ENCODE results near the gene OBI1. TPM values are rescaled to one million over a fixed set of nuclear protein-coding genes. Genes with fewer than 3 reads are reported as not detected.

Gene OBI1
- total and polyA plus RNA-seq, 10 of the 15 experiments (the other 5 are each of a cell fraction or from before 2014, with no cell fraction given): 15.5 to 34.2 (median 22.0) TPM

DNA sequence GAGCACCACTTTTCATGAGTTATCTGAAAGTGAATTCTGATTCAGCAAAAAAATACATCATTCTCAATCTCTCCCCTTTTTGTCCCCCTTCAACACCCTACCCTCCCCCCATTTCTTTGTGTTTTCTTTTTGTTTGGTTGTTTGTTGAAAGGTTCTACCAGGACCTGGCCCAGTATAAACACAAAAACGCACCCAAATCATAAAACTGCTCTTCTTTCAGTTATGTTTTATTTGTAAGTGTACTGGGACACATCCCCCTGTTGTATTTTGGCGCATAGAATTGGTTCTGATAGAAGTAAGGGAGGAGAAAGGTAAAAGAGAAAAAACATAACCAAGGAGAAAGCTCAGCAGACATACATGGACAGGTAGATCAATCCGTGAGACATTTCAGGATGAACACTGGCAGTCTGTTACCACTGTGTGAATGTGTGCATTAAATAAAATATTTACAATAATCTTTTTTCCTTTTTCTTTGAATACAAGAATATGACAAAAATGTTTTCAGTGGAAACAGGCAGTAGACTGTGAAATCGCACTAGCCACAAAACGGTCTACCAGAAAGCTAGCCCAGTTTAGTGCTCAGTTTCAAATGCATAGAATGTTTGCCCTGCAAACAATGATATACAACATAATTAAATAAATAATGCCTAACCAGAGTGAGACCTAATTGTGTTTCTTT lies 59.9 kb downstream of the OBI1 start (continued):
- TF ChIP-seq, protein P1, sequence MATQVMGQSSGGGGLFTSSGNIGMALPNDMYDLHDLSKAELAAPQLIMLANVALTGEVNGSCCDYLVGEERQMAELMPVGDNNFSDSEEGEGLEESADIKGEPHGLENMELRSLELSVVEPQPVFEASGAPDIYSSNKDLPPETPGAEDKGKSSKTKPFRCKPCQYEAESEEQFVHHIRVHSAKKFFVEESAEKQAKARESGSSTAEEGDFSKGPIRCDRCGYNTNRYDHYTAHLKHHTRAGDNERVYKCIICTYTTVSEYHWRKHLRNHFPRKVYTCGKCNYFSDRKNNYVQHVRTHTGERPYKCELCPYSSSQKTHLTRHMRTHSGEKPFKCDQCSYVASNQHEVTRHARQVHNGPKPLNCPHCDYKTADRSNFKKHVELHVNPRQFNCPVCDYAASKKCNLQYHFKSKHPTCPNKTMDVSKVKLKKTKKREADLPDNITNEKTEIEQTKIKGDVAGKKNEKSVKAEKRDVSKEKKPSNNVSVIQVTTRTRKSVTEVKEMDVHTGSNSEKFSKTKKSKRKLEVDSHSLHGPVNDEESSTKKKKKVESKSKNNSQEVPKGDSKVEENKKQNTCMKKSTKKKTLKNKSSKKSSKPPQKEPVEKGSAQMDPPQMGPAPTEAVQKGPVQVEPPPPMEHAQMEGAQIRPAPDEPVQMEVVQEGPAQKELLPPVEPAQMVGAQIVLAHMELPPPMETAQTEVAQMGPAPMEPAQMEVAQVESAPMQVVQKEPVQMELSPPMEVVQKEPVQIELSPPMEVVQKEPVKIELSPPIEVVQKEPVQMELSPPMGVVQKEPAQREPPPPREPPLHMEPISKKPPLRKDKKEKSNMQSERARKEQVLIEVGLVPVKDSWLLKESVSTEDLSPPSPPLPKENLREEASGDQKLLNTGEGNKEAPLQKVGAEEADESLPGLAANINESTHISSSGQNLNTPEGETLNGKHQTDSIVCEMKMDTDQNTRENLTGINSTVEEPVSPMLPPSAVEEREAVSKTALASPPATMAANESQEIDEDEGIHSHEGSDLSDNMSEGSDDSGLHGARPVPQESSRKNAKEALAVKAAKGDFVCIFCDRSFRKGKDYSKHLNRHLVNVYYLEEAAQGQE (IDR thresholded peaks at IDR 0.05; ENCODE audit: low read depth, low read length): no peak
- TF ChIP-seq ZNF384 (IDR thresholded peaks at IDR 0.05; ENCODE audit: borderline replicate concordance, low read depth, low read length) (no peak), IRF4 (IDR thresholded peaks at IDR 0.05; ENCODE audit: low read depth, low read length) (no peak), TCF7 (IDR thresholded peaks at IDR 0.05; ENCODE audit: borderline replicate concordance) (no peak), ATF7 (IDR thresholded peaks at IDR 0.05; ENCODE audit: low read depth) (no peak)
- TF ChIP-seq, protein P2, sequence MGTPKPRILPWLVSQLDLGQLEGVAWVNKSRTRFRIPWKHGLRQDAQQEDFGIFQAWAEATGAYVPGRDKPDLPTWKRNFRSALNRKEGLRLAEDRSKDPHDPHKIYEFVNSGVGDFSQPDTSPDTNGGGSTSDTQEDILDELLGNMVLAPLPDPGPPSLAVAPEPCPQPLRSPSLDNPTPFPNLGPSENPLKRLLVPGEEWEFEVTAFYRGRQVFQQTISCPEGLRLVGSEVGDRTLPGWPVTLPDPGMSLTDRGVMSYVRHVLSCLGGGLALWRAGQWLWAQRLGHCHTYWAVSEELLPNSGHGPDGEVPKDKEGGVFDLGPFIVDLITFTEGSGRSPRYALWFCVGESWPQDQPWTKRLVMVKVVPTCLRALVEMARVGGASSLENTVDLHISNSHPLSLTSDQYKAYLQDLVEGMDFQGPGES (IDR thresholded peaks at IDR 0.05): no peak
- TF ChIP-seq, protein P3, sequence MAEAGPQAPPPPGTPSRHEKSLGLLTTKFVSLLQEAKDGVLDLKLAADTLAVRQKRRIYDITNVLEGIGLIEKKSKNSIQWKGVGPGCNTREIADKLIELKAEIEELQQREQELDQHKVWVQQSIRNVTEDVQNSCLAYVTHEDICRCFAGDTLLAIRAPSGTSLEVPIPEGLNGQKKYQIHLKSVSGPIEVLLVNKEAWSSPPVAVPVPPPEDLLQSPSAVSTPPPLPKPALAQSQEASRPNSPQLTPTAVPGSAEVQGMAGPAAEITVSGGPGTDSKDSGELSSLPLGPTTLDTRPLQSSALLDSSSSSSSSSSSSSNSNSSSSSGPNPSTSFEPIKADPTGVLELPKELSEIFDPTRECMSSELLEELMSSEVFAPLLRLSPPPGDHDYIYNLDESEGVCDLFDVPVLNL (IDR thresholded peaks at IDR 0.05; ENCODE audit: low read depth, low read length): no peak
